Uterus (tissue), 4 donors: ENCODE data around the gene BBLN. TPM values are rescaled to one million over a fixed set of nuclear protein-coding genes. Genes with fewer than 3 reads are reported as not detected.
A peak's percentile ranks its signal among the peaks of the same experiment; 100 is the strongest.

Experiments used
- DNase-seq, 2 donors: peaks; one replicate each; pipeline ENCODE4 v3.0.0-alpha.2; 2019 to 2020
- H3K27ac ChIP-seq, 2 donors: fragments of 200-600 bp; sonication (generic); 1 replicate in 1 of 2; 2 replicates in 1 of 2; pipeline ENCODE4 v1.5.1; 2016 to 2018
- H3K27me3 ChIP-seq, 2 donors: fragments of 200-600 bp; sonication (generic); one replicate each; pipeline ENCODE4 v1.5.1; 2018 to 2019; ENCODE audit warnings: control low read depth in 1 of 2
- H3K36me3 ChIP-seq, 2 donors: fragments of 200-600 bp; sonication (generic); one replicate each; pipeline ENCODE4 v1.5.1; 2019; ENCODE audit warnings: control low read depth in 1 of 2
- H3K4me1 ChIP-seq, 2 donors: fragments of 200-600 bp; sonication (generic); one replicate each; pipeline ENCODE4 v1.5.1; 2018 to 2019; ENCODE audit warnings: control low read depth in 1 of 2
- H3K4me3 ChIP-seq, 2 donors: fragments of 200-600 bp; sonication (generic); 1 replicate in 1 of 2; 2 replicates in 1 of 2; pipeline ENCODE4 v1.5.1; 2018 to 2019; ENCODE audit warnings: mild to moderate bottlenecking in 1 of 2
- H3K9me3 ChIP-seq, 2 donors: fragments of 200-600 bp; sonication (generic); one replicate each; pipeline ENCODE4 v1.5.1; 2019; ENCODE audit warnings: control low read depth in 1 of 2
- CTCF ChIP-seq, 4 experiments: fragments of 200-600 bp in 2 of 4; fragments of 450-650 bp in 2 of 4; sonication (generic) in 2 of 4; IDR thresholded peaks; one replicate each; pipeline ENCODE4 v1.5.1; 2016 to 2019; ENCODE audit warnings: antibody characterized with exemption in 4 of 4, mild to moderate bottlenecking in 2 of 4, moderate library complexity in 1 of 4
- POLR2A ChIP-seq, 2 donors: fragments of 450-650 bp; IDR thresholded peaks; one replicate each; pipeline ENCODE4 v1.6.1; 2016; ENCODE audit warnings: antibody characterized with exemption in 2 of 2, mild to moderate bottlenecking in 1 of 2, moderate library complexity in 1 of 2
- intact Hi-C: fragments of 100-400 bp; cut with DNase I; formaldehyde crosslinking; loops from one replicate; pipeline ENCODE4 v1.15.1; 2023; ENCODE audit warnings: low total_unique reads
- total RNA-seq, 4 donors: library from RNA; depleted of rRNA in 3 of 4; stranded (reverse); fragments of >200 nt in 3 of 4; gene quantifications; one replicate each; pipeline versions ENCODE4 v1.1.0 to v1.2.4, GENCODE V29; 2014 to 2023
- donor health status: DM: yes; HTN: yes; CAD: no.

BBLN gene
- total RNA-seq, 4 donors from 2014 or later, result 31.3 to 198 (median 96.0) TPM

- Histone ChIP-seq H3K27ac (no peak overlapping the region), H3K4me3 (no peak overlapping the region), H3K27me3 (no peaks in the 10 kb centered on the region), H3K36me3 (no peaks in the 10 kb centered on the region), H3K4me1 (no peaks in the 10 kb centered on the region), H3K9me3 (no peaks in the 10 kb centered on the region)
- intact Hi-C loops, result loop anchor here (10.0 kb wide), 1 partner anchor 84 kb away; no protein-coding TSS in a partner anchor
- peak; percentile 4 to 6 for DNase-seq
- TF ChIP-seq CTCF (IDR thresholded peaks at IDR 0.05) (no peak), POLR2A (IDR thresholded peaks at IDR 0.05) (no peak)
Measured at GRCh38 chr9:128118472-128118857, 41.6 kb upstream of the BBLN start.

GRCh38 chr9:128118971-128119665 is 40.9 kb upstream of the BBLN start:
- no peaks in the 10 kb centered on the region for H3K9me3 ChIP-seq
- no peak overlapping the region for H3K27ac ChIP-seq
- intact Hi-C loops, result loop anchor here (10.0 kb wide), 1 partner anchor 84 kb away; no protein-coding TSS in a partner anchor
- H3K27me3 ChIP-seq, result no peaks in the 10 kb centered on the region
- H3K4me1 ChIP-seq, result no peaks in the 10 kb centered on the region
- H3K36me3 ChIP-seq, result no peaks in the 10 kb centered on the region
- TF ChIP-seq CTCF (IDR thresholded peaks at IDR 0.05) (no peak), POLR2A (IDR thresholded peaks at IDR 0.05) (no peak)
- no peak overlapping the region for H3K4me3 ChIP-seq
- DNase-seq, result peak in 1 of 2 donors; percentile 12

- H3K4me3 ChIP-seq, result no peak overlapping the region
- no peak overlapping the region for H3K27ac ChIP-seq
- peak in 1 of 2 donors; percentile 15 for DNase-seq
- no peaks in the 10 kb centered on the region for H3K36me3 ChIP-seq
- H3K9me3 ChIP-seq, result no peaks in the 10 kb centered on the region
- intact Hi-C loops, result loop anchor here (5.0 kb wide), 1 partner anchor 178 kb away; no protein-coding TSS in a partner anchor
- no peaks in the 10 kb centered on the region for H3K4me1 ChIP-seq
- H3K27me3 ChIP-seq, result no peaks in the 10 kb centered on the region
- TF ChIP-seq CTCF (IDR thresholded peaks at IDR 0.05) (no peak), POLR2A (IDR thresholded peaks at IDR 0.05) (no peak)
Measured at GRCh38 chr9:128120061-128120740, 39.9 kb upstream of the BBLN start.

- Histone ChIP-seq H3K36me3 (no peaks in the 10 kb centered on the region), H3K4me1 (peaks cover 4% of the 10 kb centered on the region in 2 donors), H3K27ac (no peak overlapping the region), H3K27me3 (no peaks in the 10 kb centered on the region), H3K4me3 (no peak overlapping the region), H3K9me3 (no peaks in the 10 kb centered on the region)
- intact Hi-C loops, result loop anchor here (5.0 kb wide), 1 partner anchor 179 kb away; no protein-coding TSS in a partner anchor
- TF ChIP-seq POLR2A (IDR thresholded peaks at IDR 0.05) (no peak), CTCF (IDR thresholded peaks at IDR 0.05) (no peak)
- no peak for DNase-seq
Measured at GRCh38 chr9:128120741-128121465, 39.2 kb upstream of the BBLN start.
